H9 (cell line): ENCODE measurements around the gene GPLD1. TPM values are rescaled to one million over a fixed set of nuclear protein-coding genes. Genes with fewer than 3 reads are reported as not detected.

Experiments used
- DNase-seq: peaks from one replicate; pipeline ENCODE4 v3.0.0-alpha.2; 2017
- H2AFZ ChIP-seq: one replicate; pipeline ENCODE4 v1.6.1; 2013; ENCODE audit warnings: mild to moderate bottlenecking, low read length, control low read depth, moderate library complexity
- H2AK5ac ChIP-seq: 2 replicates; pipeline ENCODE4 v1.6.1; 2013; ENCODE audit warnings: low read length, control low read depth, mixed read lengths; ENCODE audit not compliant: insufficient read length
- H2BK120ac ChIP-seq: one replicate; pipeline ENCODE4 v1.6.1; 2013; ENCODE audit warnings: low read depth, mild to moderate bottlenecking, low read length, control low read depth, inconsistent platforms; ENCODE audit not compliant: poor library complexity, severe bottlenecking
- H2BK12ac ChIP-seq: 2 replicates; pipeline ENCODE4 v1.6.1; 2013; ENCODE audit warnings: low read length, control low read depth, mixed read lengths, low read depth; ENCODE audit not compliant: insufficient read length
- H2BK15ac ChIP-seq: 2 replicates; pipeline ENCODE4 v1.6.1; 2013; ENCODE audit warnings: low read depth, low read length, control low read depth
- H2BK20ac ChIP-seq: one replicate; pipeline ENCODE4 v1.6.1; 2013; ENCODE audit warnings: low read depth, mild to moderate bottlenecking, low read length, control low read depth, inconsistent platforms; ENCODE audit not compliant: poor library complexity, severe bottlenecking
- H2BK5ac ChIP-seq: 2 replicates; pipeline ENCODE4 v1.6.1; 2013; ENCODE audit warnings: low read length, control low read depth, mixed read lengths; ENCODE audit not compliant: insufficient read length
- H3K14ac ChIP-seq: 2 replicates; pipeline ENCODE4 v1.6.1; 2013; ENCODE audit warnings: low read length, control low read depth; ENCODE audit not compliant: insufficient read depth
- H3K18ac ChIP-seq: 2 replicates; pipeline ENCODE4 v1.6.1; 2013; ENCODE audit warnings: low read depth, mild to moderate bottlenecking, mixed read lengths, low read length, control low read depth; ENCODE audit not compliant: insufficient read length
- H3K23ac ChIP-seq: 2 replicates; pipeline ENCODE4 v1.6.1; 2013; ENCODE audit warnings: low read length, control low read depth, mixed read lengths, low read depth; ENCODE audit not compliant: insufficient read length
- H3K23me2 ChIP-seq: 2 replicates; pipeline ENCODE4 v1.6.1; 2013; ENCODE audit warnings: low read depth, mild to moderate bottlenecking, mixed read lengths, low read length, control low read depth; ENCODE audit not compliant: insufficient read length, poor library complexity, severe bottlenecking
- H3K27ac ChIP-seq: 2 replicates; pipeline ENCODE4 v1.5.1; 2013; ENCODE audit warnings: low read length, control low read depth, mixed read lengths, low read depth; ENCODE audit not compliant: insufficient read length
- H3K27me3 ChIP-seq: 2 replicates; pipeline ENCODE4 v1.6.1; 2013; ENCODE audit warnings: low read length, control low read depth, inconsistent platforms; ENCODE audit not compliant: insufficient read depth
- H3K4ac ChIP-seq: 2 replicates; pipeline ENCODE4 v1.6.1; 2013; ENCODE audit warnings: low read depth, mild to moderate bottlenecking, control low read depth, inconsistent platforms, low read length, moderate library complexity
- H3K4me1 ChIP-seq: 2 replicates; pipeline ENCODE4 v1.6.1; 2013; ENCODE audit warnings: low read length, control low read depth, inconsistent platforms; ENCODE audit not compliant: insufficient read depth
- H3K4me2 ChIP-seq: 2 replicates; pipeline ENCODE4 v1.6.1; 2013; ENCODE audit warnings: low read length, control low read depth, mixed read lengths; ENCODE audit not compliant: insufficient read length, insufficient read depth
- H3K56ac ChIP-seq: 2 replicates; pipeline ENCODE4 v1.6.1; 2013; ENCODE audit warnings: low read depth, mild to moderate bottlenecking, mixed read lengths, low read length, control low read depth; ENCODE audit not compliant: insufficient read length
- H3K79me1 ChIP-seq: 2 replicates; pipeline ENCODE4 v1.6.1; 2013; ENCODE audit warnings: low read depth, mild to moderate bottlenecking, moderate library complexity, low read length, control low read depth, inconsistent platforms; ENCODE audit not compliant: insufficient read depth, poor library complexity, severe bottlenecking
- H3K79me2 ChIP-seq: 2 replicates; pipeline ENCODE4 v1.6.1; 2013; ENCODE audit warnings: low read length, control low read depth, inconsistent platforms; ENCODE audit not compliant: insufficient read depth
- H3K9ac ChIP-seq: 2 replicates; pipeline ENCODE4 v1.6.1; 2013; ENCODE audit warnings: low read length, control low read depth, mixed read lengths; ENCODE audit not compliant: insufficient read length; ENCODE audit errors: extremely low read depth
- H3K9me3 ChIP-seq: one replicate; pipeline ENCODE4 v1.6.1; 2013; ENCODE audit warnings: low read depth, low read length, inconsistent platforms; ENCODE audit not compliant: control insufficient read depth
- H3T11ph ChIP-seq: one replicate; pipeline ENCODE4 v1.6.1; 2013; ENCODE audit warnings: mild to moderate bottlenecking, low read length, control low read depth, inconsistent platforms
- H4K20me1 ChIP-seq: one replicate; pipeline ENCODE4 v1.6.1; 2013; ENCODE audit not compliant: control insufficient read depth, insufficient read length, insufficient read depth
- H4K5ac ChIP-seq: 2 replicates; pipeline ENCODE4 v1.6.1; 2013; ENCODE audit warnings: low read depth, mild to moderate bottlenecking, mixed read lengths, low read length, control low read depth; ENCODE audit not compliant: insufficient read length
- H4K8ac ChIP-seq: replicated peaks from 2 replicates; pipeline ENCODE4 v1.6.1; 2013; ENCODE audit warnings: low read length, control low read depth, mixed read lengths, low read depth; ENCODE audit not compliant: insufficient read length
- H4K91ac ChIP-seq: 2 replicates; pipeline ENCODE4 v1.6.1; 2013; ENCODE audit warnings: low read depth, mild to moderate bottlenecking, moderate library complexity, mixed read lengths, low read length, control low read depth; ENCODE audit not compliant: insufficient read length
- H3K27ac Mint-ChIP-seq, 3 experiments: 2 replicates in 2 of 3; 3 replicates in 1 of 3; pipeline ENCODE4 v1.8.0; 2020 to 2021; ENCODE audit warnings: mixed read lengths in 3 of 3, mild to moderate bottlenecking in 1 of 3, moderate library complexity in 1 of 3
- H3K27me3 Mint-ChIP-seq: 2 replicates; pipeline ENCODE4 v1.8.0; 2021; ENCODE audit warnings: low read depth, mild to moderate bottlenecking, moderate library complexity, mixed read lengths
- H3K36me3 Mint-ChIP-seq, 3 experiments: 2 replicates in 2 of 3; 3 replicates in 1 of 3; pipeline ENCODE4 v1.8.0; 2020 to 2021; ENCODE audit warnings: low read depth in 3 of 3, mixed read lengths in 3 of 3; ENCODE audit not compliant: insufficient read depth in 1 of 3
- H3K4me1 Mint-ChIP-seq, 2 experiments: 2 replicates each; pipeline ENCODE4 v1.8.0; 2020; ENCODE audit warnings: mixed read lengths in 2 of 2
- H3K4me3 Mint-ChIP-seq, 2 experiments: 2 replicates in 1 of 2; 3 replicates in 1 of 2; pipeline ENCODE4 v1.8.0; 2020 to 2021; ENCODE audit warnings: mild to moderate bottlenecking in 2 of 2, mixed read lengths in 2 of 2, moderate library complexity in 1 of 2
- H3K9me3 Mint-ChIP-seq, 2 experiments: 2 replicates in 1 of 2; 3 replicates in 1 of 2; pipeline ENCODE4 v1.8.0; 2020; ENCODE audit warnings: mild to moderate bottlenecking in 2 of 2, mixed read lengths in 2 of 2, moderate library complexity in 1 of 2
- WGBS: extraction: QIAGEN DNeasy Blood & Tissue Kit; methylation state at CpG from one replicate; pipeline ENCODE4 v1.1.7; 2013; ENCODE audit warnings: missing lambda C conversion rate, low lambda C conversion rate, mixed read lengths; ENCODE audit not compliant: insufficient read length; ENCODE audit errors: extremely low coverage; 5-methylcytosine and 5-hydroxymethylcytosine counted together
- total RNA-seq: library from RNA; stranded (reverse); gene quantifications from 2 replicates; pipeline ENCODE4 v1.2.1, GENCODE V29; 2021
- TF ChIP-seq, protein P1 (sequence below): fragments of 200-600 bp; sonication (generic); conservative IDR thresholded peaks from 3 replicates; pipeline ENCODE4 v1.8.0; 2021; ENCODE audit warnings: antibody characterized with exemption, mild to moderate bottlenecking

The GPLD1 gene
- total RNA-seq, 1 experiment from 2014 or later: 8.0 TPM

GRCh38 chr6:24504649-24505586 is 15.5 kb upstream of the GPLD1 start:
- Histone ChIP-seq H2BK15ac (no peak overlapping the region), H3K4me2 (no peak overlapping the region), H3K27me3 (no peaks in the 10 kb centered on the region), H2AFZ (no peak overlapping the region), H3K79me1 (no peaks in the 10 kb centered on the region), H3K23ac (no peak overlapping the region), H2BK20ac (no peak overlapping the region), H3K4me1 (peaks cover 2% of the 10 kb centered on the region; the same call in 1 of the 2 replicates), H4K91ac (no peak overlapping the region), H3K56ac (no peak overlapping the region), H3K23me2 (no peaks in the 10 kb centered on the region), H3K27ac (no peak overlapping the region), H2BK12ac (no peak overlapping the region), H3K4ac (no peak overlapping the region), H4K5ac (no peak overlapping the region), H3T11ph (no peak overlapping the region), H3K14ac (no peak overlapping the region), H3K18ac (no peak overlapping the region), H2BK120ac (no peak overlapping the region), H3K9me3 (no peaks in the 10 kb centered on the region), H2BK5ac (no peak overlapping the region), H3K9ac (no peak overlapping the region), H3K79me2 (no peaks in the 10 kb centered on the region), H4K20me1 (no peaks in the 10 kb centered on the region), H2AK5ac (no peak overlapping the region), H4K8ac (no peak overlapping the region)
- peaks cover 8 to 9% of the 10 kb centered on the region in 2 experiments for H3K9me3 Mint-ChIP-seq
- H3K4me1 Mint-ChIP-seq: peaks cover 18 to 22% of the 10 kb centered on the region in 2 experiments
- WGBS: no CpG with 5 or more reads among the region's 14 CpGs
- H3K4me3 Mint-ChIP-seq: no peak overlapping the region
- H3K27me3 Mint-ChIP-seq: no peaks in the 10 kb centered on the region; the same call in 1 of the 2 replicates
- TF ChIP-seq, protein P1, sequence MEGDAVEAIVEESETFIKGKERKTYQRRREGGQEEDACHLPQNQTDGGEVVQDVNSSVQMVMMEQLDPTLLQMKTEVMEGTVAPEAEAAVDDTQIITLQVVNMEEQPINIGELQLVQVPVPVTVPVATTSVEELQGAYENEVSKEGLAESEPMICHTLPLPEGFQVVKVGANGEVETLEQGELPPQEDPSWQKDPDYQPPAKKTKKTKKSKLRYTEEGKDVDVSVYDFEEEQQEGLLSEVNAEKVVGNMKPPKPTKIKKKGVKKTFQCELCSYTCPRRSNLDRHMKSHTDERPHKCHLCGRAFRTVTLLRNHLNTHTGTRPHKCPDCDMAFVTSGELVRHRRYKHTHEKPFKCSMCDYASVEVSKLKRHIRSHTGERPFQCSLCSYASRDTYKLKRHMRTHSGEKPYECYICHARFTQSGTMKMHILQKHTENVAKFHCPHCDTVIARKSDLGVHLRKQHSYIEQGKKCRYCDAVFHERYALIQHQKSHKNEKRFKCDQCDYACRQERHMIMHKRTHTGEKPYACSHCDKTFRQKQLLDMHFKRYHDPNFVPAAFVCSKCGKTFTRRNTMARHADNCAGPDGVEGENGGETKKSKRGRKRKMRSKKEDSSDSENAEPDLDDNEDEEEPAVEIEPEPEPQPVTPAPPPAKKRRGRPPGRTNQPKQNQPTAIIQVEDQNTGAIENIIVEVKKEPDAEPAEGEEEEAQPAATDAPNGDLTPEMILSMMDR: no peak
- no peak for DNase-seq
- H3K36me3 Mint-ChIP-seq: peaks cover 3 to 15% (median 4%) of the 10 kb centered on the region in 3 experiments; a peak in 6 of 7 replicates
- H3K27ac Mint-ChIP-seq: no peak overlapping the region
